GM18858 (cell line): ENCODE measurements around the gene SERPINA12.
"Not testable (repeated sequence)": the region's sequence is repeated elsewhere in the genome, so short reads cannot be mapped to it uniquely, and the experiment has no call there.

Experiments
- ATAC-seq: cut with Tn5 transposase; IDR thresholded peaks from one replicate; pipeline ENCODE4 v1.9.1; 2021; ENCODE audit not compliant: unreplicated experiment

Gene SERPINA12

DNA sequence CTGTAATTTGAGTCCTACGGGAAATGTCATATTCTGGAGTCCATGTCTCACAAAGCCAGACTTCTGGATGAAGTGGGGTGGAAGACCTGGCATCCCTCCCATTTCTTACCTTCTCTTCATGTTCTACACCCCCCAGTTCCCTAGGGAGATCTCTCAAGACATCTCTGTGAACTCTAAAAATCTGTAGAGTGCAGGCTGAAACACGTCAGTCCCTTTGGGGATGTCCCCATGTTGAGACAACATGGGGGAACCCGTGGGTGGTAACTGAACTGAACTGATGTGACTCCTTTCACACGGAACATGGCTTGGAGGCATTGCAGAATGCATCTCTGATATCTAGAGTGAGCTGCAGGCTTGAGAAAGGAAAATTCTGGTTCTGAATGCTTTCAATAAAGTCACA is 15.2 kb downstream of the SERPINA12 start:
- ATAC-seq: no peak

DNA sequence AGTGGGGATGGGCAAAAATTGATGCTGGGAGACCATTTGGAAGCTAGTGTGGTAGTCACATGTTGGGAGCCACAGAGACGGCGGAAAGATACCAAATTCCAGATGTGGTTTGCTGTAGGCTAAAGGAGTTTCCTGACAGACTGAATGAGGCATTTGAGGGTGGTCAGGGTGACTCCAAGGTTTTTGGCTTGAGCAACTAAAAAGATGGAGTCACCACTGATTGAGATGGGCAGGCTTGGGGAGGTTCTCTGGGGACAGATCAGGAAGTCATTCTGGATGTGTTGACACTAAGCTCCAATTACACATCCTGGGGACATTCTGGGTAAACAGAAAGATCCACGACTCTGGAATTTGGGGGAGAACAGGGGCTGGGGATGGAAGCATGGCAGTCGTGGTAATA is 17.8 kb downstream of the SERPINA12 start:
- no peak for ATAC-seq

DNA sequence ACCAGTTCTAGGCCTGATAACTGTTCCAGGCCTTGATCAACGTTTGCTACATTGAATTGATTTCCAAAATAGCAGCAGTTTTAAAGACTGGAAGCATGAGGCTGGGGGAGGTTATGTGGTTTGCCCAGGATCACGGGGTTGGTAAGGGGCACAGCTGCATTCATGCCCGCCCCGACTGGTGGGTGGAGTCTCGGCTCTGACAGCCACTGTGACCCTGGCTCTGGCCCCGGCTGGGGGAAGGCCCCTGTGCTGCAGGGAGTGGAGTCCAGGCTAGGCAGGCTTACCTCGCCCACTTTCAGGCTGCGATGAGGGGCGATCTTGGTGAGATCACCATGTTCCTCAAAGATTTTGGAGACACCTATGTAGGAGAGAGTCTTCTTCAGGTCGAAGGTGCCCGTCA is 19.9 kb downstream of the SERPINA12 start:
- no peak for ATAC-seq

DNA sequence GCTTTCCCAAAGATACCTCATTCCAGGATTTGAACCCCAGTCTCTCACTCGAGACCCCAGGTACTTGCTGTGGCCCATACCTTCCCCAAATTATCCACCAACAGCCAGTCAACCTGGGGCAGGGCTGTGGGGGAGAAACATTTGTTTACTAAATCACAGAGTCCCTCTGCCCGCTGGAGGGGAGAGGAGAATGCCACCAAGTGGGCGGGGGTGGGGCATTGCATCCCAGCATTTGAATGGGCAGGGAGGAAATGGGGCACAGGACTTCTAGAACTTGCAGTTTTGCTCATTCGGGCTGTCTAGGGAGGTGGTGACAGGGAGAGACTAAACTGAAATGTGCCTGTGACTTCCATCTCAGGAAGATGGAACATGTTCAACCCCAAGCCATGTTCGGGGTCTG is 22.4 kb downstream of the SERPINA12 start:
- no peak for ATAC-seq

- no peak for ATAC-seq
Measured at GRCh38 chr14:94485944-94486841, 23.1 kb downstream of the SERPINA12 start.

- no peak for ATAC-seq
Measured at GRCh38 chr14:94484481-94484880, 24.8 kb downstream of the SERPINA12 start.

GRCh38 chr14:94483729-94484275 is 25.5 kb downstream of the SERPINA12 start:
- no peak for ATAC-seq

GRCh38 chr14:94483071-94483451 is 26.2 kb downstream of the SERPINA12 start:
- peak; percentile 56 for ATAC-seq

- ATAC-seq: not testable (repeated sequence)
Measured at GRCh38 chr14:94482132-94483070, 26.9 kb downstream of the SERPINA12 start.

- ATAC-seq: no peak
Measured at GRCh38 chr14:94481468-94482131, 27.7 kb downstream of the SERPINA12 start.

GRCh38 chr14:94480809-94481208 is 28.5 kb downstream of the SERPINA12 start:
- ATAC-seq: no peak

DNA sequence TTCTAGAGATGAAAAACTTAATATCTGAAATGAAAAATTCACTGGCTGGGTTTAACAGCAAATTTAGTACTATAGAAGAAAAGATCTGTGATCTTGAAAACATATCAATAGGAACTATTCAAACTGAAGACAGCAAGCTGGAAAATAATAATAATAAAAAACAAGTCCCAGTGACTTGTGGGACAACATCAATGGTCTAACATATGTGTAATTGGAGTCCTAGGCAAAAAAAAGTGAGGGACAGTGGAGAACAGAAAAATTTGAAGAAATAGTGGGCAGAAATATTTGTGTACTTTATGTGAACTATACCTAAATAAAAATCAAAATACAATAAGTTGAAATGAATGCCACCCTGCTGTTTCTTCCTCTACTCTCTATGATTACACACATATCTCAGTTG is 30.8 kb downstream of the SERPINA12 start:
- no peak for ATAC-seq

- no peak for ATAC-seq
Measured at GRCh38 chr14:94476023-94476422, 33.2 kb downstream of the SERPINA12 start, which contains the start of gene SERPINA9. TSS of gene SERPINA9 (minus strand) at chr14:94476197. CDS start at chr14:94469840, 6,357 bp downstream.

- no peak for ATAC-seq
Measured at GRCh38 chr14:94474581-94475031, 34.7 kb downstream of the SERPINA12 start.

GRCh38 chr14:94473666-94474410 is 35.4 kb downstream of the SERPINA12 start:
- no peak for ATAC-seq

GRCh38 chr14:94472842-94473241 is 36.4 kb downstream of the SERPINA12 start:
- ATAC-seq: no peak

DNA sequence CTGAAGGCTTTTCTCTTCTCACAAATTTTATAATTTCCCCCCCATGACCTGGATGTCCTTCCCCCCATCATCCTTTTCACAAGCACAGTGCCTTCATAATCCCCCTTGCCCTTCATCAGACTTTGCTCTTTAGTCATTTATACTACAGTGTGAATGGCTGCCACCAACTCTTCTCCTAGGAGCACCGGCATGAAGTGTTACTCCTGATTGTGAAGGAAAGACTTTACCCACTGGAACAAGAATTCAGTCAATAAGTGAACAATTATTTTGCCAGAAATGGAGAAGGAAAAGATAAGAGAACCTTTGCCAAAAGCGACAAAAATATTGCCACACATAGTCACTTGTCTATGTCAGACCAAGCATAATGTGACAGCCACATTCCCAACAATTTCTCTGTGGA is 38.2 kb downstream of the SERPINA12 start:
- no peak for ATAC-seq

DNA sequence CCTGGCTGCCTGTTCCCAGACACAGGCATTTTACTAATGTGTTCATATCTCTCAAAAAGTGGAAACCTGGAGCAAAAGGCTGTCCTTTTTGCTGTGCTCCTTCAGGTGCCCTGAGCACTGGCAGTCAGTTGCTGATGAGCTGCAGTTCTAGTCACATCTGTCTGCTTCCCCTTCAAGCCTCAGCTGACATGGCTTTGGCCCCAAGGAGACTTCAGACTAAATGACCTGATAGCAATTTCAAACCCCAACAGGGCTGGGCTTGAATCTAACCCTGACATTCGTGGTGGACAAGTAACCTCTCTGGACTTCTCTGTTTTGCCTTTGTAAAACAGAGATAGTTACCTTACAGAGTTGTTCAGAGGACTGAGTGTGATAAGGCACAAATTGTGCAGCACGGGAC is 39.0 kb downstream of the SERPINA12 start:
- ATAC-seq: no peak

DNA sequence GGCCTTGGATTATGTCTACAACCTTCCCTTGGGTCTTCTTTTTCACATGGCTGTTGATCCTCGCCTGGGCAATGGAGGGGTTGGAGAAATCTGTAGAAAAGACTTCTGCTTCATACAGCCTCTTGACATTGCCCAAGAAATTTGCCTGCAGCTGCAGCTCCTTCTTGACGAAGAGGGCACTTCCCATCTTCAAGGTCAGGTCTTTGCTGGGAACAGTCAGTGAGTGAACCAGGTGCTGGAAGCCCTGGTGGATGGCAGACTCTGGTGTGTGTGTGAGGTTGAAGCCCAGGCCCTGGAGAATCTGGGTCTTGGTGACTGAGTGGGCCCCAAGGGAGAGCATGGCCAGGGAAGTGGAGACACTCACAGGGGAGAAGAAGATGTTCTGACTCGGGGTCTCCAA is 40.0 kb downstream of the SERPINA12 start:
- no peak for ATAC-seq
